Ovary (tissue), 3 donors: Measurements from ENCODE around the gene CST7.

Experiments used
- CTCF ChIP-seq, 3 donors: fragments of 450-650 bp in 2 of 3; fragments of 200-600 bp in 1 of 3; IDR thresholded peaks; one replicate each; pipeline versions ENCODE4 v1.5.1 to v1.8.0; 2016 to 2022; ENCODE audit warnings: antibody characterized with exemption in 3 of 3, mild to moderate bottlenecking in 1 of 3
- EP300 ChIP-seq: sonication (generic); formaldehyde crosslinking; IDR thresholded peaks from one replicate; pipeline ENCODE4 v1.6.1; 2017; ENCODE audit warnings: antibody characterized with exemption
- POLR2A ChIP-seq: fragments of 450-650 bp; IDR thresholded peaks from one replicate; pipeline ENCODE4 v1.6.1; 2017; ENCODE audit warnings: antibody characterized with exemption, mild to moderate bottlenecking, moderate library complexity
- donor health status: DM: no; HTN: no; CAD: no.

DNA sequence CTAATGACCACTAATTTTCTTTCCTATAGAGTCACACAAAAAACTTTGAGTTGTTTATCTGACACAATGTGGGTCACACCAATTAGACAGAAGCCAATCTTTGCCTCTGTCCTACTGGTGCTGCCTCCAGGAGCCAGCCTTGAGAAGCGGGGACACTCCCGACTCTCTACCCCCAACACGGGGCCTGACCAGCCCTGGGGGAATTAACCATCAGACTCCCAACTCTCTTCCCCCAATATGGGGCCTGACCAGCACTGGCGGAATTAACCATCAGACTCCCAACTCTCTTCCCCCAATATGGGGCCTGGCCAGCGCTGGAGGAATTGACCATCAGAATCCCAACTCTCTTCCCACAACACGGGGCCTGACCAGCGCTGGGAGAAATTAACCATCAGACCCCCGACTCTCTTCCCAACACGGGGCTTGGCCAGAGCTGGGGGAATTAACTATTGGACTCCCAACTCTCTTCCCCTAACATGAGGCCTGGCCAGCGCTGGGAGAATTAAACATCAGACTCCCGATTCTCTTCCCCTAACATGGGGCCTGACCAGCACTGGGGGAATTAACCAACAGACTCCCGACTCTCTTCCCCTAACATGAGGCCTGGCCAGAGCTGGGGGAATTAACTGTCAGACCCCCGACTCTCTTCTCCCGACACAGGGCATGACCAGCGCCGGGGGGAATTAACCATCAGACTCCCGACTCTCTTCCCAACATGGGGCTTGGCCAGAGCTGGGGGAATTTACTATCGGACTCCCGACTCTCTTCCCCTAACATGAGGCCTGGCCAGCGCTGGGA is 12.5 kb downstream of the CST7 start:
- TF ChIP-seq CTCF (IDR thresholded peaks at IDR 0.05): no peak
- no peak for TF ChIP-seq POLR2A
- TF ChIP-seq EP300: no peak
